ENCODE measurements around the gene HES4. TPM values are rescaled to one million over a fixed set of nuclear protein-coding genes. Genes with fewer than 3 reads are reported as not detected.

Gene HES4
- total RNA-seq, 3 donors from 2014 or later (not counting 1 experiment from before 2014, with no cell fraction given), result 15.4 to 35.5 (median 28.9) TPM

Other genes starting within 250 kb of the HES4 start
- not detected for gene SAMD11, start 76.2 kb downstream of the HES4 start, total RNA-seq
- 10 to 100 TPM; 61.4 to 66.0 (median 61.8) TPM for gene NOC2L, start 40.8 kb downstream of the HES4 start, total RNA-seq
- 10 to 100 TPM; 17.8 to 33.5 (median 22.4) TPM for gene KLHL17, start 39.5 kb downstream of the HES4 start, total RNA-seq
- 1 to 10 TPM; 1.3 to 1.9 (median 1.3) TPM for gene PLEKHN1, start 33.6 kb downstream of the HES4 start, total RNA-seq
- not detected for gene PERM1, start 18.0 kb downstream of the HES4 start, total RNA-seq
- gene ISG15, start 13.4 kb upstream of the HES4 start, total RNA-seq, result 10 to 100 TPM; 17.0 to 56.9 (median 50.2) TPM
- gene AGRN, start 20.0 kb upstream of the HES4 start, total RNA-seq, result 1 to 10 TPM; 4.1 to 5.0 (median 4.6) TPM
- gene RNF223, start 74.2 kb upstream of the HES4 start, total RNA-seq, result not detected
- gene C1orf159, start 116.0 kb upstream of the HES4 start, total RNA-seq, result 10 to 100 TPM; 19.6 to 25.1 (median 21.5) TPM
- gene TTLL10, start 173.8 kb upstream of the HES4 start, total RNA-seq, result 1 to 10 TPM in 2 of 3 donors, under 1 TPM in 1; 0.23 to 1.7 (median 1.7) TPM
- 10 to 100 TPM; 40.3 to 81.9 (median 54.7) TPM for gene TNFRSF18, start 206.5 kb upstream of the HES4 start, total RNA-seq
- gene TNFRSF4, start 214.1 kb upstream of the HES4 start, total RNA-seq, result 10 to 100 TPM; 14.3 to 26.5 (median 15.7) TPM
- 100 to 1,000 TPM; 176 to 211 (median 184) TPM for gene SDF4, start 231.9 kb upstream of the HES4 start, total RNA-seq
- gene B3GALT6, start 232.1 kb upstream of the HES4 start, total RNA-seq, result 10 to 100 TPM; 13.7 to 16.5 (median 16.3) TPM
- 1 to 10 TPM; 2.6 to 4.1 (median 4.1) TPM for gene C1QTNF12, start 246.6 kb upstream of the HES4 start, total RNA-seq

Measured in natural killer cell (primary cell).